Breast epithelium (tissue), 4 donors: ENCODE data around the gene MYO1E. TPM values are rescaled to one million over a fixed set of nuclear protein-coding genes. Genes with fewer than 3 reads are reported as not detected.
"Not testable (repeated sequence)": the region's sequence is repeated elsewhere in the genome, so short reads cannot be mapped to it uniquely, and the experiment has no call there.

Source experiments
- DNase-seq, 2 donors: peaks; one replicate each; pipeline ENCODE4 v3.0.0-alpha.2; 2019; ENCODE audit warnings: low spot score in 2 of 2
- H3K27ac ChIP-seq, 2 donors: fragments of 200-600 bp; sonication (generic) in 1 of 2; one replicate each; pipeline ENCODE4 v1.5.1; 2016 to 2019; ENCODE audit warnings: mild to moderate bottlenecking in 1 of 2
- H3K27me3 ChIP-seq, 2 donors: fragments of 200-600 bp; sonication (generic) in 1 of 2; one replicate each; pipeline versions ENCODE4 v1.5.1 to v1.6.0; 2017 to 2019; ENCODE audit warnings: control low read depth in 1 of 2, mild to moderate bottlenecking in 1 of 2
- H3K36me3 ChIP-seq: fragments of 200-600 bp; one replicate; pipeline ENCODE4 v1.5.1; 2019
- H3K4me1 ChIP-seq, 2 donors: fragments of 200-600 bp; sonication (generic); one replicate each; pipeline ENCODE4 v1.5.1; 2016 to 2019; ENCODE audit warnings: control low read depth in 1 of 2
- H3K4me3 ChIP-seq, 3 donors: fragments of 200-600 bp; sonication (generic); 1 replicate in 2 of 3; 2 replicates in 1 of 3; pipeline ENCODE4 v1.5.1; 2016 to 2019; ENCODE audit warnings: mild to moderate bottlenecking in 3 of 3, moderate library complexity in 2 of 3
- H3K9me3 ChIP-seq, 2 donors: fragments of 200-600 bp; sonication (generic) in 1 of 2; one replicate each; pipeline ENCODE4 v1.5.1; 2016 to 2019; ENCODE audit warnings: control low read depth in 1 of 2
- POLR2A ChIP-seq: fragments of 450-650 bp; IDR thresholded peaks from one replicate; pipeline ENCODE4 v1.6.1; 2016; ENCODE audit warnings: antibody characterized with exemption, mild to moderate bottlenecking, moderate library complexity
- POLR2AphosphoS5 ChIP-seq, 3 donors: sonication (generic); formaldehyde crosslinking; IDR thresholded peaks; one replicate each; pipeline ENCODE4 v1.6.1; 2017; ENCODE audit warnings: antibody characterized with exemption in 3 of 3
- intact Hi-C: fragments of 100-400 bp; cut with DNase I; formaldehyde crosslinking; loops from one replicate; pipeline ENCODE4 v1.15.1; 2023; ENCODE audit warnings: low total_unique reads
- total RNA-seq, 3 donors: library from RNA; depleted of rRNA; stranded (reverse); fragments of >200 nt; gene quantifications; one replicate each; pipeline ENCODE4 v1.1.0, GENCODE V29; 2016
- TF ChIP-seq, protein P1 (sequence below), 3 donors: fragments of 450-650 bp; IDR thresholded peaks; one replicate each; pipeline ENCODE4 v1.5.1; 2016 to 2017; ENCODE audit warnings: antibody characterized with exemption in 3 of 3, mild to moderate bottlenecking in 3 of 3, moderate library complexity in 3 of 3

Gene MYO1E
- total RNA-seq, 3 donors from 2014 or later: 51.5 to 76.1 (median 68.6) TPM

DNA sequence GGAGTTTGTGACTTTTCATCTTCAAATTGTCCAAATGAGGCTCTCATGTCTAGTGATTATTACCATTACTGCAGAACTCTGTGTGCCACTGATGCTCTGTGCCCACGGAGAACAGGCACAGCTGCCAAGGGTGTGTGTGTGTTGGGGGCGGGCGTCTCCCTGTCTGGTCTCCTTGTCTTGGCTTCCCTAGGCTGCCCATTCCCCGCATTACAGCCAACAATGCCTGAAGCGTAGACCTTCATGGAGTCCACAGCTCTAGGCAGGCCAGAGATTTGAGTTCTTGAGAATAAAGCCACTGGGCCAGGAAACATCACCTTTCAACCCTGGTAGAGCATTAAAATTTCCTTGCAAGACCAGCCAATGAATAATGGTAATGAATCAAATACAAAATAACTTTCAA is 225.0 kb downstream of the MYO1E start:
- Histone ChIP-seq H3K9me3 (no peaks in the 10 kb centered on the region), H3K4me1 (no peaks in the 10 kb centered on the region), H3K4me3 (no peak overlapping the region), H3K36me3 (no peaks in the 10 kb centered on the region), H3K27me3 (no peaks in the 10 kb centered on the region), H3K27ac (no peak overlapping the region)
- no peak for TF ChIP-seq POLR2AphosphoS5 (IDR thresholded peaks at IDR 0.05)
- intact Hi-C loops: no loop called here
- DNase-seq: no peak

DNA sequence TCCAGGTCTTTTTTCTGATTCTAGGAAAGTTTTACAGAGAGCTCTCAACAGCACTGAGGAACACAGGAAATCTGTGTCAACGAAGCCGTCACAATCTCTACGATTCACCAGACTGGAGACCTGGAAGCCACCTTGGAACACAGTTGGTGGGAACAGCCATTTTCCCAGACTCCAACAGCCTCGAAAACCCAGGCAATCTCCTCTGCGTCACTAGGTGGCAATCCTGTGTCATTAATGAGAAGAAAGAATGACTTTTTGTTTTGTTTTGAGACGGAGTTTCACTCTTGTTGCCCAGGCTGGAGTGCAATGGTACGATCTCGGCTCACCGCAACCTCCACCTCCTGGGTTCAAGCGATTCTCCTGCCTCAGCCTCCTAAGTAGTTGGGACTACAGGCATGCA is 228.1 kb downstream of the MYO1E start:
- intact Hi-C loops: loop anchor here (2.0 kb wide), 1 partner anchor 70 kb away; no protein-coding TSS in a partner anchor
- H3K36me3 ChIP-seq, H3K27ac ChIP-seq, H3K27me3 ChIP-seq, H3K4me3 ChIP-seq, H3K9me3 ChIP-seq, DNase-seq, H3K4me1 ChIP-seq: not testable (repeated sequence)
- TF ChIP-seq, protein P1, sequence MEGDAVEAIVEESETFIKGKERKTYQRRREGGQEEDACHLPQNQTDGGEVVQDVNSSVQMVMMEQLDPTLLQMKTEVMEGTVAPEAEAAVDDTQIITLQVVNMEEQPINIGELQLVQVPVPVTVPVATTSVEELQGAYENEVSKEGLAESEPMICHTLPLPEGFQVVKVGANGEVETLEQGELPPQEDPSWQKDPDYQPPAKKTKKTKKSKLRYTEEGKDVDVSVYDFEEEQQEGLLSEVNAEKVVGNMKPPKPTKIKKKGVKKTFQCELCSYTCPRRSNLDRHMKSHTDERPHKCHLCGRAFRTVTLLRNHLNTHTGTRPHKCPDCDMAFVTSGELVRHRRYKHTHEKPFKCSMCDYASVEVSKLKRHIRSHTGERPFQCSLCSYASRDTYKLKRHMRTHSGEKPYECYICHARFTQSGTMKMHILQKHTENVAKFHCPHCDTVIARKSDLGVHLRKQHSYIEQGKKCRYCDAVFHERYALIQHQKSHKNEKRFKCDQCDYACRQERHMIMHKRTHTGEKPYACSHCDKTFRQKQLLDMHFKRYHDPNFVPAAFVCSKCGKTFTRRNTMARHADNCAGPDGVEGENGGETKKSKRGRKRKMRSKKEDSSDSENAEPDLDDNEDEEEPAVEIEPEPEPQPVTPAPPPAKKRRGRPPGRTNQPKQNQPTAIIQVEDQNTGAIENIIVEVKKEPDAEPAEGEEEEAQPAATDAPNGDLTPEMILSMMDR (IDR thresholded peaks at IDR 0.05): peak in 1 of 3 donors; percentile 25

DNA sequence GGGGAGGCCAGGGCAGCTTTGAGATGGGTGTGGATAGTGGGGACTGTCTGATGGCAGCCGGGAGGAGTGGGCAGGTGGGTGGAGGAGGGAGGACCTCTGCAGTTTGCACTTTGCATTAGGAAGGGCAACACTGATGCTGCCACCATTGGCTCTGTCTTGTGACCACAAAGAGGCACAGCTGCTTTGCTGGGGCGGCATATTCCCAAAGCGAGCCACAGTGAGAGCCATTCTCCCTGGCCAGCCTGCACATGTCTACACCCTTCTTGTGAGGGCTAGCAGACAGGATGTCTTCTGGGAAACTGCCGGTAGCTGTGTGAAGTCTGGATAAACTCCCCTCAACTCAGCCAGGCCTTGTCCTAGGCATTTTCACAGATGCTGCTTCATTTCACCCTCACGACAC is 229.4 kb downstream of the MYO1E start:
- no peak for DNase-seq
- TF ChIP-seq POLR2A (no peak), POLR2AphosphoS5 (IDR thresholded peaks at IDR 0.05) (no peak)
- TF ChIP-seq, protein P1 (IDR thresholded peaks at IDR 0.05): no peak
- intact Hi-C loops: no loop called here
- no peak overlapping the region for H3K4me3 ChIP-seq
- no peaks in the 10 kb centered on the region for H3K9me3 ChIP-seq
- no peak overlapping the region for H3K27ac ChIP-seq
- H3K27me3 ChIP-seq: no peaks in the 10 kb centered on the region
- no peaks in the 10 kb centered on the region for H3K36me3 ChIP-seq
- no peaks in the 10 kb centered on the region for H3K4me1 ChIP-seq

DNA sequence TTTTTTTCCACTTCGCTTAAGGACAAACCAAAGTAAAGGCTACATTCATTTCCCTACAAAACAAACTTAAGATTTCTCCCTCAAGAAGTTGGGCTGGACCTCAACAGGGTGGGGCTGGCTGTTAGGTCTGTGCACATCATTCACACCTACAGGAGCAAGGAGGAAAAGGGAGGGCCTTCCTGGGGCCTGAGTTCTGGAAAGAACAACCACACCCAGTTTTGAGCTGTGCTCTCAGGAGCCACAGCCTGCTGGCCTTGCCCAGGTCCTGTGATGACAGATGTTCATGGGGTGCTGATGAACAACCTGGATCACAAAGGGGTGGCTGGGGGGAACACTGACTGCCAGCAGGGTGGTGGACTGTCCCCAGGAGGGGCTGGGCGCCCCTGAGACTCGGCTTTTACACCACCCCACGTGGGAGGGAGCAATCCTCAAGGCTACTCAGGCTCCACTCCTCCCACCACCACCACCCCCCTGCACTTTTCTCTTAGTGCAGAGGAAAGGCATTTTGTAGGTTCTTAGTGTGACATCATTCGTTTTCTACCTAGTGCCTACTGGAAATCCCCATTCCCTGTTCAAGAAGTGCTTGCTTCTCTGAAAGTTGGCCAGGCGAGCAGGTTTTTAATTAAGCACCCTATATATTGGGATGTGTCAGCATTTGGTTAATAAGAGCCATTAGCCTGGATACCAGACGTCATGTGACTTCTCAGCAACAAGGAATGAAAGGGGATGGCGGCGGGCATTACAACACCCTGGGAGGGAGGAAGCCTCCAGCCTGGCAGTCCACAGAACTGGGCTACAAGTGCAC is 232.0 kb downstream of the MYO1E start:
- Histone ChIP-seq H3K4me3 (no peak overlapping the region), H3K27ac (no peak overlapping the region), H3K9me3 (no peaks in the 10 kb centered on the region), H3K27me3 (no peaks in the 10 kb centered on the region), H3K36me3 (no peaks in the 10 kb centered on the region), H3K4me1 (no peaks in the 10 kb centered on the region)
- TF ChIP-seq, protein P1 (IDR thresholded peaks at IDR 0.05): no peak
- TF ChIP-seq POLR2A (no peak), POLR2AphosphoS5 (IDR thresholded peaks at IDR 0.05) (no peak)
- intact Hi-C loops: no loop called here
- DNase-seq: no peak

DNA sequence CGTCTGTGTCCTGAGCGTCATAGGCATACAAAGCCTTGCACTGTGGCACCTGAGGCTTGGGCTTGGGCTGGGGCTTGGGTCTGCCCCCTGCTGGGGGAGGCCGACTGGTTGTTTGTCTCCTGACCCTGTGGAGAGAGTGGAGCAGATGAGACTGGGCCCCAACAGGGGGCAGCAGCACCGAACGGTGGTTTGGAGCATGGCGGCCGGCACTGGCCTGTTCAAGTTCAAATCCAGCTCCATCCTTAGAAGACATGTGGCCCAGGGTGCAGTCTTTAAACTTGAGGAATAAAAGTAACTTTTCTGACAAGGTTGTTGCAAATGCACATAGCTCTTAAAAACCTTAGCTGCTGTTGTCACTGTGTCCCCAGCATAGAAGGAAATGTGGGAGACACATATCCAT is 234.4 kb downstream of the MYO1E start:
- Histone ChIP-seq H3K9me3 (no peaks in the 10 kb centered on the region), H3K36me3 (no peaks in the 10 kb centered on the region), H3K27me3 (no peaks in the 10 kb centered on the region), H3K27ac (no peak overlapping the region), H3K4me3 (no peak overlapping the region), H3K4me1 (no peaks in the 10 kb centered on the region)
- intact Hi-C loops: no loop called here
- TF ChIP-seq, protein P1 (IDR thresholded peaks at IDR 0.05): peak in 2 of 3 donors; percentile 32 to 51
- TF ChIP-seq POLR2AphosphoS5 (IDR thresholded peaks at IDR 0.05): no peak
- no peak for TF ChIP-seq POLR2A
- no peak for DNase-seq
